HG03521 (cell line): ENCODE measurements around the gene FAHD2A.
"Not testable (repeated sequence)": the region's sequence is repeated elsewhere in the genome, so short reads cannot be mapped to it uniquely, and the experiment has no call there.

ENCODE experiments used
- ATAC-seq: cut with Tn5 transposase; IDR thresholded peaks from one replicate; pipeline ENCODE4 v1.9.1; 2021; ENCODE audit warnings: mild to moderate bottlenecking, moderate library complexity; ENCODE audit not compliant: unreplicated experiment

FAHD2A gene, protein sequence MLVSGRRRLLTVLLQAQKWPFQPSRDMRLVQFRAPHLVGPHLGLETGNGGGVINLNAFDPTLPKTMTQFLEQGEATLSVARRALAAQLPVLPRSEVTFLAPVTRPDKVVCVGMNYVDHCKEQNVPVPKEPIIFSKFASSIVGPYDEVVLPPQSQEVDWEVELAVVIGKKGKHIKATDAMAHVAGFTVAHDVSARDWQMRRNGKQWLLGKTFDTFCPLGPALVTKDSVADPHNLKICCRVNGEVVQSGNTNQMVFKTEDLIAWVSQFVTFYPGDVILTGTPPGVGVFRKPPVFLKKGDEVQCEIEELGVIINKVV

DNA sequence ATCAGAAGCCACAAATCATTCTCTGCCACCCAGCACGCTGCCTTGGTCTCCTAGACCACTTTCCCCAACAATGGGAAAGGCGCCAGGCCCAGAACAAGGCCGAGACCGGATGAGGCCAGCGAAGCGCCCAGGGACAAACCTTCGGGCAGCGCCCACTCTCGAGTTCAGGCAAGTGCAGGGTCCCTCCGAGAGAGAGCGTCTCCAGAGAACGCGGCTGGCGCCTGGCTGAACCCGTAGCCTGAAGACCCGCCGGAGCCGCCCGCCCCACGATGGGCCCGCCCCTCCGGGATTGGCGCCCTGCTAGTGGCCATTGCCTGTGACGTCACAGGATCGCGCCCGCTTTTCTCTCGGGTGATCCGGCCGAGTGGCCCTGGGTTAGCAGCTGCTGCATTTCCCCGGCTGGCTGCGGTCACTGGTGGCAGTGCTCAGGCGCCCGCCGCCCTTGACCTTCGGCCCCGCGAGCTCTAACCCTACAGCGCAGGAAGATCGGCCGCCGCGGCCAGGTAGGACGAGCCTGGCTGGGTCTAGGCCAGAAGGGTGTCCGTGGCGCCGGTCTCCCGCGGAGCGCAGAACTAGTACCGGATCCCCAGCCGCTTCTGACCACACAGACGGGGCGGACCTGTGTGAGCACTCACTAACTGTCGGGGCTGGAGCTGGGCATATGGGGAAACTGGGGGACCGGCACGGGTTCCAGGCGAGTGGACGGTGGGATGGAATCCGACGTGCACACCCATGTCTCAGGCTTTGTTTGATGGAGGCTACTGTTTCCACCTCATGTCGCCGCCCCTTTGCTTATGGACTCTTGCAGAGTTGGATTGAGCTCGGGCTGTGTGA lies at the start of gene FAHD2A:
FAHD2A (plus strand) TSS at position 339 of the 834 bp plus-strand sequence. CDS start 2,851 bp downstream, outside the sequence.
- ATAC-seq = peak; percentile 97

DNA sequence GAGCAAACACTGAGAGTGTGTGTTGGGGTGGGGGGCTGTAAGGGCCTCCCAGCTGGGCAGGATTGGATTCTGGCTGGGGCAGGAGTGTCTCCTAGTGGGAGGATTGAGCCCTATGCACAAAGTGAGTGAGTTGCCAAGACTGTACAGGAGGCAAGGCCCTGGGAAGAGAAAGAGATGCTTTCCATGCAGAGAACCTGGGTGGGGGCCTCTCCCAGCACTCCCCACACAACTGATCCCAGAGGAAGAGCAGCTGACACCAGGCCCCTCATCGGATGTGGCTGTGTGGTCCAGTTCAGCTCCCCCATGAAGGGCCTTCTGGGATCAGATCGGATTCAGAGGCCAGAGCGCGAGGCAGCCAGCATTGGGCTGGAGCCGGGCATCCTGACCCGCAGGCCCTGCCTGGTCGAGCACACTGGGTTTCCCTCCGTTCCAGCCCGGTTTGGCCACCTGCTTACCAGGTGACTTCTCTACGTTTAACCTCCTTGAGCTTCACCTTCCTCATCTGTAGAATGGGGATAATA lies 49.4 kb upstream of the FAHD2A start:
- ATAC-seq = no peak

DNA sequence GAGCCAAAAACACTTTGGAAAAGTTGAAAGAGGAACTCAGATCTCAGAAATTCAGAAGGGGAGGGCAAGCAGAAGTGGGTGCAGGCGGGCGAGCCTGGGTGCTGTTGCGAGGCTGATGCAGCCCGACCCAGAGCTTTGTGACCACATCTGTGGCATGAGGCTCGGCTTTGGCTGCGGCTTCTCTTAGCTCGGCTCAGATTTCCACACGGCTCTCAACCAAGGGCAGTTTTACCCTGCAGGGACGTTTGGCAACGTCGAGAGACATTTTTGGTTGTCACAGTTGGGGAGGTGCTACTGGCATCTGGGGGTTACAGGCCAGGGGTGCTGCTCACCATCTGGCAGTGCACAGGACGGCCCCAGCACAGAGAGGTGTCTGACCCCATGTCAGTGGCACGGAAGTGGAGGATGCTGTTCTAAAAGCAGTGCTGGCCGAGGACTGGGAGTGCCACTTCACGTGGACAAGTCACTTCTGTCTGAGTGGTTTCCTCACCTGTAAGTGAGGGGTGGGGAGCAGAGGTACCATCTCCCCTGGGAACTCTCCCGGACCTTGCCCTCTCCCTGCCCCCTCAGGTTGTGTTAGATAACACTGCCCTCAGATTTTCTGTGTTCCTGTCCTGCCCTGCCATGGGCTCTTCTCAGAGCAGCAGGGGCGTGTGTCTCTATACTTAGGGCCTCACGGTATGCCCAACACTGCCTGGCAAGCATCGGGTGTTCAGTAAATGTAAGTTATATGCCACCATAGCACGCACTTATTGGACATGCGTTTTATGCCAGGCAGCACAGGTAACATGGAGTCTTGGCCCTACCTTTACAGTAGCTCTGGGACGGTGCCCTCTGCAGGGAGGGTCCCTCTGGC lies 48.7 kb upstream of the FAHD2A start:
- no peak for ATAC-seq

DNA sequence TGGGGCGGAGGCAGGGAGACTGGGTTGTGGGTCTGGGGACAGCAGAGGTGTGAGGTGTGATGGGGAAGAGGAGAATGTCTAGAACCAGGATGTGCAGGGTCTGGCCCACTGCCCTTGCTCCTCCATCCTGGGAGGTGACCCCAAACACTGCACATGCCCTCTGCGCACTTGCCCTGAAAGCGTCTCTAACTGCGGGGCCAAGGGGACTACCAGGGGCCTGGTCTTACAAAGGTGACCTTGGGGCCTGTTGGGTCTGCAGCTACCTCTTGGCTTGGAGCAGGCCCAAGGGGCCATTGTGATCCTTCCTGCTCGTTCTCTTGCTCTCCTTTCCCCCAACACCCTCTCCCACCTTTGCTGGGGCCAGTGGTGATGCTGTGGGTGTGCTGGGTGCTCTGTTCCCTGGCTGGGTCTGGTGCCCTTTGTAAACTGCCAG lies 48.0 kb upstream of the FAHD2A start:
- ATAC-seq = no peak

DNA sequence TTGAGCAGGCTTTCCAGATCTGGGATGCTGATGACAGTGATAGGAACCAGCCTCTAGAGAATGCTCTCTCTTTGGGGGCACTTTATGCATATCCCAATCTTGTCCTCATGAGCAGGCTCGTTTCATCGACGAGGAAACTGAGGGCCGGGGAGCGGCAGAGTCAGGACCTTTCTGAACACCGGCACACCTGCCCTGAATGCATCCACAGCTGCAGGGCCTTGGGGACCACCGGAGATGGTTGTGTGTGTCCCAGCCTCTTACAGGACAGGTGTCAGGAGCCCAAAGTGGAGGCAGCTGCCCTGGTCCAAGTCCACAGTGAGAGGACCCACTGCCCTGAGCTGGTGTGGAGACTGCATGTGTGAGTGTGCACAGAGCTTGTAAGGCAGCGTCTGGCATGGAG lies 47.6 kb upstream of the FAHD2A start:
- no peak for ATAC-seq

DNA sequence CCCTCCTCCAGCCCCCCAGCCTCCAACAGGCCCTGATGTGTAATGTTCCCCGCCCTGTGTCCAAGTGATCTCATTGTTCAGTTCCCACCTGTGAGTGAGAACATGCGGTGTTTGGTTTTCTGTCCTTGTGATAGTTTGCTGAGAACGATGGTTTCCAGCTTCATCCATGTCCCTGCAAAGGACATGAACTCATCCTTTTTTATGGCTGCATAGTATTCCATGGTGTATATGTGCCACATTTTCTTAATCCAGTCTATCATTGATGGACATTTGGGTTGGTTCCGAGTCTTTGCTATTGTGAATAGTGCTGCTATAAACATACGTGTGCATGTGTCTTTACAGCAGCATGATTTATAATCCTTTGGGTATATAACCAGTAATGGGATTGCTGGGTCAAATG lies 47.0 kb upstream of the FAHD2A start:
- not testable (repeated sequence) for ATAC-seq

DNA sequence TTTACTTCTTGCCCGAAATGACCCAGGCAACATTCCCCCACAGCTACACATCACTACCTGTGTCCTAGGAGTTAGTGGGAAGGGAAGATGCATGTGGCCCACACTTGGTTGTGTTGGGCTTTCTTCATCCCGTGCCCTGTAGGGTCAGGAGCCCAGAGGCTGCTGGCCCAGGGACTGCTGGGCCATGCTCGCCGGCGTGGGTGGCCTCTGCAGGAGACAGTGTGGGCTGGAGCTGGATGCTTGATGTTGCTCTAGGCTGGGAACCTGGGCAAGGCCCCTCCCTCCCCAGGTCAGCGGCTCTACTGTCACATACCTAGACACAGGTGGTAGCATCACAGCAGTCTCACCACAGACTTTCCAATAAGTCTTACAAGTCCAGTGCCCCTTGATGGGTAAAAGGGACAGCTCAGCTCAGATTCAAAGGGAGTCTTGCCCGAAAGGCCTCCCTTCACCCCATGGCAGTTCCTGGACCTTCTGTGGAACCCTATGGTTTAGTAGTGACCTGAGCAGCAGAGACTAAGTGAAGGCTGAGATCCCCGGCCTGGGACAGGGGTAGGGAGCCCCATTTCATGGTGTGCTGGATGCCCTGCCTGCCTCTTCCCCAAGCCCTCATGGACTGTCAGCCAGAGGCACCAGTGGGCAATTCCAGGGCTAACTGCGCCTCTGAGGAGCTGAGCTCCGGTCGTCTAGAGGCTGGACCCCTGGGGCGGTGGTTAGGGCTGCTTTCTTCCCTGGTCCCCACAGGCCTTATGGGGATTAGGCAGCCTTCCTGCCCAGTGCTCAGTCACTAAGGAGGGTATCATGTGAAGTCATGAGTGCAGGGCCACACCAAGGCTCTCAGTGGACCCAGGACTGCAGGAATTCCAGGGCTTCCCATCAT lies 45.4 kb upstream of the FAHD2A start:
- no peak for ATAC-seq

DNA sequence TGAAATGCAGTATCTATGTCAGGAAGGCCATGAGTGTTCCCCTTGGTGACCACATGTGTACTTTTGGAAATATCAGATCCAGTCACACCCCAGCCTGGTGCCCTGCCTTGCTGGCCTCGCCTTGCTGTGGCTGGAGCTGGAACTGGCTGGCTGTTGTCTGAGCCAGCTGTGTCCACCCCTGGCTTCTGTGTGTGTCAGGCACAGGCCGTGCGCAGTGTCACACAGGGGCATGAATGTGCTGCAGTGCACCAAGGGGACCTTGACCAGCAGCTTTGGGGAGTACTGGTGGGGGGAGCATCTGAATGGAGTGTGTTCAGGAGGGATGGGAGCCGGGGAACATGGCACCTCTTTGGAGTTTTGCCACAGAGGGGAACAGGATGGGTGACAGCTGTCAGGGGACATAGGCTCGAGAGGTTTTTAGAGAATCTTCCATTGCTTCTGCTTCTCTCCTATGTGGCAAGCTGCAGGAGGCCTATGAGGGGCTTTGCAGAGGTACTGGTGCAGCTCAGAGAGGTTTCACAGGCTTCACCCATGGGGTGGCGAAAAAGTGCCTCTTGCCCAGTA lies 44.7 kb upstream of the FAHD2A start:
- no peak for ATAC-seq

DNA sequence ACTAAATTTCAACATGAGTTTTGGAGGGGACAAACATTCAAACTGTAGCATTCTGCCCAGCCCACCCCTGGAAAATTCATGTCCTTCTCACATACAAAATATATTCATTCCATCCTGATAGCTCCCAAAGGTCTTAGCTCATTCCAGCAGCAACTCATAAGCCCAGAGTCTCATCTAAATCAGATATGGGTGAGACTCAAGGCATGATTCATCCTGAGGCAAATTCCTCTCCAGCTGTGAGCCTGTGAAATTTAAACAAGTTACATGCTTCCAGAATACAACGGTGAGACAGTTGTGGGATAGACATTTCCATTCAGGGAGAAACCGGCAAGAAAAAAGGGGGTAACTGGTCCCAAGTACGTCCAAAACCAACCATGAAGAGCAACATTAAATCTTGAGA lies 43.5 kb upstream of the FAHD2A start:
- no peak for ATAC-seq

DNA sequence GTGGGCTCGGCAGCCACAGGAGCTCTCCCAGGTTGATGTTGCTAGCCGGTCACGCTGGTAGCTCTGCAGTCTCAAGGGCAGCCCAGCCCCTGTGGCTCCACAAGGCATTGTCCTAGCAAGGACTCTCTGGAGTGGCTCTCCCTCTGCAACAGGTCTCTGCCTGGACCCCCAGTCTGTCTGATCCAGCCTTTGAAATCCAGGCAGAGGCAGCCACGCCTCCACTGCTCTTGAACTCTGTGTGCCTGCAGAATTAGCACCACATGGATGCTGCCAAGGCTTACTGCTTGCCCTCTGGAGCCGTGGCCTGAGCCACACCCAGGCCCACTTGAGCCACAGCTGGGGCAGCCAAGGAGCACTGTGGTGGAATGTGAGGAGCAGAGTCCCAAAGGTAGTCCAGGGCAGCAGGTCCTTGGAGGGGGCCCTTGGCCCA lies 43.0 kb upstream of the FAHD2A start:
- ATAC-seq = no peak

DNA sequence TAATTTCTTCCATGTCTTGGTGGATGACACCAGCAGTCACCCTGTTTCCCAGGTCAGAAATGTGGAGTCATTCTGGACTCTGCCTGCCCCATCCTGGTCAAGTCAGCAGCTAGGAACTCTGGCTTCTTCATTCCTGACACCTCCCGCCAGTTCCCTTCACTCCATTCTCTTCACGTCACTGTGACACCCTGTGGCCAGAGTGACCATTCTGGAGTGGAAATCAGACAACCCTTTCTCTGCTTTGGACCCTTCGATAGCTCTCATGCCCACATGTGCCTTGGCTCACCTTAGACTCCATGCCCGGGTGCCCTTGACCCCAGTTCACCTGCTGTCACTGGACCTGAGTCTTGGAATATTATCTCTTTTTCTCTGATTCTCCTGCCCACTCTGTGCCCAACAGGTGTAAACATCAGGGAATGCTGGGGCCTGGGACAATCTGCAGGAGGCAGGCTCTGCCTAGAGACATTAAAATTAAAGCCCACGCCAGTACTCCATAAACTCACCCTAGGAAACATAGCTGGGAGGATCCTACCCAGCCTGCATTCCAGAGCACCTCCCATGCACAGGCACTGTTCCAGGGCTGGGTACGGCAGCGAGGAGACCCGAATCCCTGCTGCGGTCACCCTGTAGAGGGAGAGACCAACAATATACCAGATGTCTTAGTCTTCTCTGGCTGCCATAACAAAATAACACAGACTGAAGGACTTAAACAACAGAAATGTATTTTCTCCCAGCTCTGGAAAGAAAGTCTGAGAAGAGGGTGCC lies 41.1 kb upstream of the FAHD2A start:
- no peak for ATAC-seq

DNA sequence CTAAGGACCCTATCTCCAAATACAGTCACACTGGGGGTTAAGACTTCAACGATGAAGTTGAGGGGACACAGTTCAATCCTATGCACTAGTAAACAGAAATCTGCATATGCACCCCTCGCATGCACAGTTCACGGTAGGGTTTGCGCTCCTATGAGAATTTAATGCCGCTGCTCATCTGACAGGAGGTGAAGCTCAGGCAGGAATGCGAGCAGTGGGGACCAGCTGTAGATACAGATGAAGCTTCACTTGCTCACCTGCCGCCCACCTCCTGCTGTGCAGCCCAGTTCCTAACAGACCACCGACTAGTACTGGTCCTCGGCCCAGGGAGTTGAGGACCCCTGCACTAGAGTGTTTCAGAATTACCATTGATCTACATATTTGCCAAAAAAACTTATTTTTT lies 40.0 kb upstream of the FAHD2A start:
- ATAC-seq = no peak

DNA sequence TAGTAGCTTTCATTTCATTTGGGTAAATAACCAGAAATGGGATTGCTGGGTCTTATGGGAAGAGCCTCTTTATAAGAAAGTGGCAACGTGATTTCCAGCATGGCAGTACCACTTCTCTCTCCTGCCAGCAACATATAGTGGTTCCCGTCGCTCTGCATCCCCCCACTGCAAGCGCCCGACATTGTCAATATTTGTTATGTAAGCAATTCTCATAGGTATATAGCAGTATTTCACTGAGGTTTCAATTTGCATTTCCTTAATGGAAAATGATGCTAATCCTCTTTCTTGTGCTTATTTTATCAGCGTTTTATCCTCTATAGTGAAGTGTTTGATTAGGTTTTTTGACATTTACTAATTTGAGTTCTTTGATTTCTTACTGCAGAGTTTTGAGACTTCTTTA lies 36.0 kb upstream of the FAHD2A start:
- no peak for ATAC-seq

DNA sequence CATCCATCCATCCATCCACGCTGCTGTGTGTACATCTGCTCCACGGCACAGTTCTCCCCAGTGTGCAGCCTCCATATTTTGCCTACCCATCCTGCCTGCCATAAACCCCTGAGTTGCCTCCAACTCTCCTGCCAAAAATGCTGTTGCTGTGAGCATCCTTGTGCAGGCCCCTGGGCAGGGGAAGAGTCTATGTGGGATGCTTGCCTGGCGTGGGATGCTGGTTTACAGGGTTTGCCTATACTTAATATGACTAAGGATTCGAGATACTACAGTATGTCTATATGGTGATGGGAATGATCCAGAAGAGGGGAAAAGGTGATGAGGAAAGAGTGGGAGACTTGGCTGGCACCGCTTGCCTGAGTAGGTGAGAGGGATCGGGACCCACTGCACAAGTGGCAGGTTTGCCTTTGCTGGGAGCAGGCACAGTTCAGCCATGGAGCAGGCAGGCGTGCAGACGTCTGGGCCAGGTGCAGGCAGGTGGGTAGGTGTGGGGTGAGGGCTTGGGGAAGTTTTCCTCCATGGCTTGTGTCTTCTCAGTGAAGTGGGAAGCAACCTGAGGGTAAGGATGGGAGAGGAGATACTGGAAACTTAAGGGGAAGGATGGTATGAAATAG lies 30.2 kb upstream of the FAHD2A start:
- no peak for ATAC-seq

DNA sequence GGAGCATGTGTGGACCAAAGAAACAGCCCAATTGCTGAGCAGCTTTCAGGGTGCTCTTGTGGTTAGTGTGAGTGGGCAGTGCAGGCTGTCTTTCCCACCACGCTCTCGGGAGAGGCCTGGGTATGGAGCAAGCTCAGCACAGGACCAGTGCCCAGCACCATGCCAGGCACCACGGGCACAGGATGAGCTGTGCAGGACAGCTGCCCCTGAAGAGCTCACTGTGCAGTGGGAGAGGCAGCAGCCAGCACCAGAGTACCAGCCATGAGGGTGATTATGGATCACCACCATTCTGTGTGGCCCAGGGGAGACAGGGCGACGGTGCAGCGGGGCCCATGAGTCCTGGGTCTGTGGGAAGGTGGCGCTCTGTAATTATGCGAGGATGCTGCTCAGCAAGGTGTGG lies 29.7 kb upstream of the FAHD2A start:
- no peak for ATAC-seq

DNA sequence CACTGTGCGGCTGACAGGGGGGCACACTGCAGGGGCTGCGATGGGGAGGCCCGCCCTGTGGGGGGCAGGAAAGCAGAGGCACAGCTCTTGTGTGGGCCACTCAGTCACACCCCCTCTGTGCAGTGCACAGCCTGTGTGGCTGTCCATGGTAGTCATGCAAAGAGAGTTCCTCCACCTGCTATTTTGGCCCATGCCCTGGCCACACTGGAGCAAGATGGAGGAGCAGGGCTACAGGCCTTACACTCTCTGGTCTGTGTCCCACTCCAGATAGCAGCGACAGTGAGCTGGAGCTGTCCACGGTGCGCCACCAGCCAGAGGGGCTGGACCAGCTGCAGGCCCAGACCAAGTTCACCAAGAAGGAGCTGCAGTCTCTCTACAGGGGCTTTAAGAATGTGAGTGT lies 28.5 kb upstream of the FAHD2A start:
- ATAC-seq = no peak

DNA sequence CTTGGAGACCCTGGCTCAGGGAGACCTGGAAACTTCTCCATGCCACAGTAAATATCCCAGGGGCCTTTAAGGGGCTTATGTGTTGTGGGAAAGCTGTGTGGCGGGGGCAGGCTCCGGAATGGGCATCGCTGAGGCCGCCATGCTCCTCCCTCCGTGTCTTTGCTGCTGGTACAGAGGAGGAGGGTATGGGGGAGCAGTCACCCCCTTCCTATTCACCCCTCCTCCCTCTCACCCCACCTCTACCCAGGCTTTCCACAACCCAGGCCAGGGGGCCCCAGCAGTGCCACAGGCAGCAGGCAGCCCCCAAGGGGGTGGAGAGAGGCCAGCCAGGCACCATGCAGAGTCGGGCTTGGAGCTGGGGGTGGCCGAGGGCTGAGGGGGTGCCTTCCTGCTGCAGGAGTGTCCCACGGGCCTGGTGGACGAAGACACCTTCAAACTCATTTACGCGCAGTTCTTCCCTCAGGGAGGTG lies 28.0 kb upstream of the FAHD2A start:
- no peak for ATAC-seq

DNA sequence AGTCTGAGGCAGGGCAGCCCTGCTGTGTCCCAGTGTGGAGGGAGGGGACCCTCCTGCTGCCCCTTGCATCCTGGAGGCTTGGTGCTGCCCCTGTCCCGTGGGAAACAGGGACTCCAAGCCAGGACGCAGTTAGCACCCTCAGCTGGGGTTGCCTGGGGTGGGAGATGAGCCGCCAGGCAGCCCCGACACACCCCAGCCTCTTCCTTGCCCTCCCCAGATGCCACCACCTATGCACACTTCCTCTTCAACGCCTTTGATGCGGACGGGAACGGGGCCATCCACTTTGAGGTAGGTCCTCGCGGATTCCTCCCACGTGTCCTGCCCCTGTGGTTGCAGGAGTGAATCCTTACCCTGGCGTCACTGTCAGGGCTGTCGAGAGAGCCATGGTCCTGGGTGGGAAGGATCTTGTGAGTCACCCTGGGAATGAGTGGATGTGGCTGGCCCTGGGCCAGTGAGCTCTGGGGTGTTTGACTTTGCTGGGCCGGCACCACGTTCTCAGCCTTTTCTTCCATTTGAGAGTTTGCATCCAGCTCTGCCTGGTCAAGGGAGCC lies 27.5 kb upstream of the FAHD2A start:
- ATAC-seq = no peak
